ENCODE measurements around the gene AVPR2. TPM values are rescaled to one million over a fixed set of nuclear protein-coding genes. Genes with fewer than 3 reads are reported as not detected.

Gene AVPR2
- total and polyA plus RNA-seq, 2 donors (not counting 1 experiment from before 2014, with no cell fraction given): not detected

- no peak for TF ChIP-seq CTCF (conservative IDR thresholded peaks at IDR 0.05 in 1 of 2, IDR thresholded peaks at IDR 0.05 in 1 of 2; ENCODE audit: low read depth in 1 of 2, low read length in 2 of 2)
- no peak for TF ChIP-seq EZH2 (IDR thresholded peaks at IDR 0.05; ENCODE audit: low read length, missing control alignments)
- no peaks in the 10 kb centered on the region for H3K9me3 ChIP-seq (ENCODE audit: control insufficient read depth, insufficient read depth, low read depth, low read length)
- no peak overlapping the region for H3K4me3 ChIP-seq (replicated peaks in 1 of 4; ENCODE audit: control extremely low read depth in 1 of 4, insufficient read depth in 1 of 4, low read depth in 3 of 4, low read length in 4 of 4)
- no peak overlapping the region for H3K9ac ChIP-seq (ENCODE audit: insufficient read depth, low read length)
- H4K20me1 ChIP-seq (ENCODE audit: control insufficient read depth, extremely low read depth, insufficient read depth, low read length): no peaks in the 10 kb centered on the region
- H3K4me1 ChIP-seq (ENCODE audit: control insufficient read depth, extremely low read depth, insufficient read depth, low read length): no peaks in the 10 kb centered on the region
- no peaks in the 10 kb centered on the region for H3K27me3 ChIP-seq (ENCODE audit: control insufficient read depth, insufficient read depth, low read length)
- no peaks in the 10 kb centered on the region for H3K79me2 ChIP-seq (ENCODE audit: control insufficient read depth, insufficient read depth, low read length)
- H2AFZ ChIP-seq (ENCODE audit: low read length): no peak overlapping the region
- H3K36me3 ChIP-seq (ENCODE audit: control insufficient read depth, insufficient read depth, low read length): no peaks in the 10 kb centered on the region
- H3K4me2 ChIP-seq (ENCODE audit: extremely low read depth, insufficient read depth, low read length): no peak overlapping the region
- DNase-seq (ENCODE audit: low read depth in 2 of 2): no peak
- no peak overlapping the region for H3K27ac ChIP-seq (ENCODE audit: insufficient read depth, low read length)
Measured at GRCh38 chrX:153865321-153865580, 39.2 kb upstream of the AVPR2 start.

- TF ChIP-seq CTCF (conservative IDR thresholded peaks at IDR 0.05 in 1 of 2, IDR thresholded peaks at IDR 0.05 in 1 of 2; ENCODE audit: low read depth in 1 of 2, low read length in 2 of 2) (no peak), EZH2 (IDR thresholded peaks at IDR 0.05; ENCODE audit: low read length, missing control alignments) (no peak)
- Histone ChIP-seq H3K36me3 (ENCODE audit: control insufficient read depth, insufficient read depth, low read length) (no peaks in the 10 kb centered on the region), H3K9ac (ENCODE audit: insufficient read depth, low read length) (no peak overlapping the region), H3K4me3 (replicated peaks in 1 of 4; ENCODE audit: control extremely low read depth in 1 of 4, insufficient read depth in 1 of 4, low read depth in 3 of 4, low read length in 4 of 4) (no peak overlapping the region), H2AFZ (ENCODE audit: low read length) (no peak overlapping the region), H3K4me1 (ENCODE audit: control insufficient read depth, extremely low read depth, insufficient read depth, low read length) (no peaks in the 10 kb centered on the region), H3K9me3 (ENCODE audit: control insufficient read depth, insufficient read depth, low read depth, low read length) (no peaks in the 10 kb centered on the region), H3K79me2 (ENCODE audit: control insufficient read depth, insufficient read depth, low read length) (no peaks in the 10 kb centered on the region), H4K20me1 (ENCODE audit: control insufficient read depth, extremely low read depth, insufficient read depth, low read length) (no peaks in the 10 kb centered on the region), H3K27ac (ENCODE audit: insufficient read depth, low read length) (no peak overlapping the region), H3K4me2 (ENCODE audit: extremely low read depth, insufficient read depth, low read length) (no peak overlapping the region), H3K27me3 (ENCODE audit: control insufficient read depth, insufficient read depth, low read length) (no peaks in the 10 kb centered on the region)
- no peak for DNase-seq (ENCODE audit: low read depth in 2 of 2)
Measured at GRCh38 chrX:153865685-153866084, 38.8 kb upstream of the AVPR2 start.

DNA sequence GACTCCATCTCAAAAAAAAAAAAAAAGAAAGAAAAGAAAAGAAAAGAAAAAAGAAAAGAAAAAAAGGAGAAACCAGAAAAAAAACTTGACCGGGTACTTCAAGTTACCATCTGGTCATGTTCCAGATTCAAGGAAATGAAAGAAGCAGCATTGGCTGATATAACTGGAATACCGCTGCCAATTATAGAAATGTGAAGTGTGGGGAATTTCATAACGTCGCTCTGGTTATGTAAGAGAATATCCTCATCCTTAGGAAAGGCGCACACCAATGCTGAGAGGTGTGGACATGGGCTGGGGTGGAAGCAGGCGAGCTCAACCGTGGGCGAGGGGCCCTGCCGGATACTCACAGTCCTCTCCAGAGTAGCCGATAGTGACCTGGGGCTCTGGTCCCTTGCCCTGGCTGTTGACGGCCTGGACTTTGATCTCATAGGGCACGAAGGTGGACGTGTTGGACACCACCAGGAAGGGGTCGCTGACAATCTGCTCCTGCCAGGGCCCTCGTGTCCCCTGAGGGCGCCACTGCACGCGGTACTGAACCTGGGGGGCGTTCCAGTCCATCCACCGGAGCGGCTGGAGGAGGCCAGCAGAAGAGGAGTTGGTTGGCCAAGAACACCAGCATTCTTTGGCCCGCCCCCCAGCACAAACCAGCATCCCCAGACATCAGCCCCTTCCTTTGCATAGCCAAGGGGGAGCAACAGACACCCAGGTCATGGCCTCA is 38.0 kb upstream of the AVPR2 start:
- no peak overlapping the region for H3K9ac ChIP-seq (ENCODE audit: insufficient read depth, low read length)
- no peak overlapping the region for H3K4me2 ChIP-seq (ENCODE audit: extremely low read depth, insufficient read depth, low read length)
- DNase-seq (ENCODE audit: low read depth in 2 of 2): no peak
- H3K9me3 ChIP-seq (ENCODE audit: control insufficient read depth, insufficient read depth, low read depth, low read length): no peaks in the 10 kb centered on the region
- no peaks in the 10 kb centered on the region for H4K20me1 ChIP-seq (ENCODE audit: control insufficient read depth, extremely low read depth, insufficient read depth, low read length)
- no peaks in the 10 kb centered on the region for H3K79me2 ChIP-seq (ENCODE audit: control insufficient read depth, insufficient read depth, low read length)
- no peak overlapping the region for H2AFZ ChIP-seq (ENCODE audit: low read length)
- no peaks in the 10 kb centered on the region for H3K27me3 ChIP-seq (ENCODE audit: control insufficient read depth, insufficient read depth, low read length)
- H3K27ac ChIP-seq (ENCODE audit: insufficient read depth, low read length): no peak overlapping the region
- no peak for TF ChIP-seq CTCF (conservative IDR thresholded peaks at IDR 0.05 in 1 of 2, IDR thresholded peaks at IDR 0.05 in 1 of 2; ENCODE audit: low read depth in 1 of 2, low read length in 2 of 2)
- no peak for TF ChIP-seq EZH2 (IDR thresholded peaks at IDR 0.05; ENCODE audit: low read length, missing control alignments)
- no peak overlapping the region for H3K4me3 ChIP-seq (replicated peaks in 1 of 4; ENCODE audit: control extremely low read depth in 1 of 4, insufficient read depth in 1 of 4, low read depth in 3 of 4, low read length in 4 of 4)
- no peaks in the 10 kb centered on the region for H3K36me3 ChIP-seq (ENCODE audit: control insufficient read depth, insufficient read depth, low read length)
- no peaks in the 10 kb centered on the region for H3K4me1 ChIP-seq (ENCODE audit: control insufficient read depth, extremely low read depth, insufficient read depth, low read length)

All from fibroblast of lung (primary cell).